ENCODE data around the gene RNU5D-1. TPM values are rescaled to one million over a fixed set of nuclear protein-coding genes. Genes with fewer than 3 reads are reported as not detected.

Gene RNU5D-1
- total and polyA plus RNA-seq, 10 of the 15 experiments (the other 5 are each of a cell fraction or from before 2014, with no cell fraction given) = not detected

- TF ChIP-seq CUX1 (IDR thresholded peaks at IDR 0.05; ENCODE audit: insufficient replicate concordance, low read depth, low read length) (no peak), IRF4 (IDR thresholded peaks at IDR 0.05; ENCODE audit: low read depth, low read length) (0 out of 2 replicates have a peak, but pooled peaks have one; percentile 40), ZNF24 (IDR thresholded peaks at IDR 0.05) (no peak), ETV6 (conservative IDR thresholded peaks at IDR 0.05 in 1 of 2, IDR thresholded peaks at IDR 0.05 in 1 of 2; ENCODE audit: borderline replicate concordance in 1 of 2, low read depth in 1 of 2) (no peak), ZNF592 (IDR thresholded peaks at IDR 0.05) (no peak), TARDBP (IDR thresholded peaks at IDR 0.05; ENCODE audit: borderline replicate concordance) (no peak), POLR2AphosphoS5 (IDR thresholded peaks at IDR 0.05; ENCODE audit: low read length) (peak; percentile 96), TCF12 (IDR thresholded peaks at IDR 0.05; ENCODE audit: low read depth, low read length) (0 out of 2 replicates have a peak, but pooled peaks have one; percentile 7), SMAD1 (IDR thresholded peaks at IDR 0.05; ENCODE audit: low read depth, partially characterized antibody) (peak; percentile 62), FOXK2 (IDR thresholded peaks at IDR 0.05) (no peak), CBFB (IDR thresholded peaks at IDR 0.05; ENCODE audit: low read depth) (peak; percentile 74), CBX5 (IDR thresholded peaks at IDR 0.05; ENCODE audit: low read depth) (0 out of 2 replicates have a peak, but pooled peaks have one; percentile 22), ZSCAN29 (IDR thresholded peaks at IDR 0.05) (no peak), HDAC6 (IDR thresholded peaks at IDR 0.05; ENCODE audit: unreplicated experiment) (no peak), ZZZ3 (IDR thresholded peaks at IDR 0.05; ENCODE audit: control insufficient read depth, insufficient read length, low read depth) (no peak), MYC (IDR thresholded peaks at IDR 0.05; ENCODE audit: insufficient read depth, insufficient read length, insufficient replicate concordance, low read length, severe bottlenecking) (no peak), BHLHE40 (IDR thresholded peaks at IDR 0.05; ENCODE audit: borderline replicate concordance in 1 of 2, low read depth in 2 of 2, low read length in 1 of 2) (0 out of 4 replicates have a peak, but pooled peaks of 1 of the 2 experiments have one; percentile 27), EP300 (IDR thresholded peaks at IDR 0.05; ENCODE audit: borderline replicate concordance in 1 of 2, control insufficient read depth in 1 of 2, low read depth in 2 of 2, low read length in 2 of 2) (0 out of 4 replicates have a peak, but pooled peaks of 1 of the 2 experiments have one; percentile 23)
Measured at GRCh38 chr1:44739307-44740178, 8.6 kb upstream of the RNU5D-1 start, which contains the start of gene KIF2C (continued).
